ENCODE results near the gene BTBD9.

BTBD9 gene

GRCh38 chr6:38610050-38610625, 29.6 kb downstream of the BTBD9 start:
- DNase-seq: no peak
- in situ Hi-C loops (cut with HindIII; ENCODE audit: low pct_ligation_motif_present, low pct_unique_long_range_greater_than_20kb, low sequenced_read_pairs): no loop called here

GRCh38 chr6:38604700-38605099, 35.0 kb downstream of the BTBD9 start:
- DNase-seq: peak; percentile 1
- in situ Hi-C loops (cut with HindIII; ENCODE audit: low pct_ligation_motif_present, low pct_unique_long_range_greater_than_20kb, low sequenced_read_pairs): no loop called here

- in situ Hi-C loops (cut with HindIII; ENCODE audit: low pct_ligation_motif_present, low pct_unique_long_range_greater_than_20kb, low sequenced_read_pairs): no loop called here
- peak; percentile 20 for DNase-seq
Measured at GRCh38 chr6:38603966-38604365, 35.8 kb downstream of the BTBD9 start.

GRCh38 chr6:38603496-38603895, 36.2 kb downstream of the BTBD9 start:
- in situ Hi-C loops (cut with HindIII; ENCODE audit: low pct_ligation_motif_present, low pct_unique_long_range_greater_than_20kb, low sequenced_read_pairs): no loop called here
- no peak for DNase-seq

GRCh38 chr6:38599966-38600550, 39.7 kb downstream of the BTBD9 start:
- DNase-seq: no peak
- in situ Hi-C loops (cut with HindIII; ENCODE audit: low pct_ligation_motif_present, low pct_unique_long_range_greater_than_20kb, low sequenced_read_pairs): no loop called here

- in situ Hi-C loops (cut with HindIII; ENCODE audit: low pct_ligation_motif_present, low pct_unique_long_range_greater_than_20kb, low sequenced_read_pairs): no loop called here
- DNase-seq: no peak
Measured at GRCh38 chr6:38599261-38599660, 40.5 kb downstream of the BTBD9 start.

GRCh38 chr6:38593998-38594665, 45.6 kb downstream of the BTBD9 start:
- no peak for DNase-seq

GRCh38 chr6:38593409-38593808, 46.3 kb downstream of the BTBD9 start:
- in situ Hi-C loops (cut with HindIII; ENCODE audit: low pct_ligation_motif_present, low pct_unique_long_range_greater_than_20kb, low sequenced_read_pairs): no loop called here
- no peak for DNase-seq

More at GRCh38 chr6:38593998-38594665, 45.6 kb downstream of the BTBD9 start:
- in situ Hi-C loops (cut with HindIII; ENCODE audit: low pct_ligation_motif_present, low pct_unique_long_range_greater_than_20kb, low sequenced_read_pairs): no loop called here

- DNase-seq: no peak
- in situ Hi-C loops (cut with HindIII; ENCODE audit: low pct_ligation_motif_present, low pct_unique_long_range_greater_than_20kb, low sequenced_read_pairs): no loop called here
Measured at GRCh38 chr6:38591439-38591838, 48.3 kb downstream of the BTBD9 start.

GRCh38 chr6:38589367-38589720, 50.4 kb downstream of the BTBD9 start:
- in situ Hi-C loops (cut with HindIII; ENCODE audit: low pct_ligation_motif_present, low pct_unique_long_range_greater_than_20kb, low sequenced_read_pairs): no loop called here
- DNase-seq: no peak

- no peak for DNase-seq
- in situ Hi-C loops (cut with HindIII; ENCODE audit: low pct_ligation_motif_present, low pct_unique_long_range_greater_than_20kb, low sequenced_read_pairs): no loop called here
Measured at GRCh38 chr6:38588631-38589366, 50.9 kb downstream of the BTBD9 start.

GRCh38 chr6:38587766-38588362, 51.9 kb downstream of the BTBD9 start:
- in situ Hi-C loops (cut with HindIII; ENCODE audit: low pct_ligation_motif_present, low pct_unique_long_range_greater_than_20kb, low sequenced_read_pairs): no loop called here
- DNase-seq: no peak

- in situ Hi-C loops (cut with HindIII; ENCODE audit: low pct_ligation_motif_present, low pct_unique_long_range_greater_than_20kb, low sequenced_read_pairs): no loop called here
- DNase-seq: no peak
Measured at GRCh38 chr6:38586992-38587391, 52.7 kb downstream of the BTBD9 start.

GRCh38 chr6:38584731-38585130, 55.0 kb downstream of the BTBD9 start:
- DNase-seq: no peak
- in situ Hi-C loops (cut with HindIII; ENCODE audit: low pct_ligation_motif_present, low pct_unique_long_range_greater_than_20kb, low sequenced_read_pairs): no loop called here

GRCh38 chr6:38583523-38583922, 56.2 kb downstream of the BTBD9 start:
- in situ Hi-C loops (cut with HindIII; ENCODE audit: low pct_ligation_motif_present, low pct_unique_long_range_greater_than_20kb, low sequenced_read_pairs): no loop called here
- no peak for DNase-seq

- DNase-seq: no peak
- in situ Hi-C loops (cut with HindIII; ENCODE audit: low pct_ligation_motif_present, low pct_unique_long_range_greater_than_20kb, low sequenced_read_pairs): no loop called here
Measured at GRCh38 chr6:38580030-38580429, 59.7 kb downstream of the BTBD9 start.

- DNase-seq: no peak
- in situ Hi-C loops (cut with HindIII; ENCODE audit: low pct_ligation_motif_present, low pct_unique_long_range_greater_than_20kb, low sequenced_read_pairs): no loop called here
Measured at GRCh38 chr6:38579010-38579628, 60.6 kb downstream of the BTBD9 start.

GRCh38 chr6:38578075-38578474, 61.7 kb downstream of the BTBD9 start:
- DNase-seq: no peak
- in situ Hi-C loops (cut with HindIII; ENCODE audit: low pct_ligation_motif_present, low pct_unique_long_range_greater_than_20kb, low sequenced_read_pairs): no loop called here

GRCh38 chr6:38577492-38577891, 62.2 kb downstream of the BTBD9 start:
- in situ Hi-C loops (cut with HindIII; ENCODE audit: low pct_ligation_motif_present, low pct_unique_long_range_greater_than_20kb, low sequenced_read_pairs): no loop called here
- no peak for DNase-seq

Data from ACHN (cell line).